Neural progenitor cell (in vitro differentiated cells): ENCODE data around the gene CCDC138.

Experiments used
- CTCF ChIP-seq: fragments of 200-600 bp; sonication (generic); IDR thresholded peaks from 2 replicates; pipeline ENCODE4 v1.5.1; 2017; ENCODE audit warnings: antibody characterized with exemption, mild to moderate bottlenecking
- EZH2 ChIP-seq: fragments of 200-600 bp; sonication (generic); IDR thresholded peaks from 2 replicates; pipeline ENCODE4 v1.6.1; 2017; ENCODE audit warnings: antibody characterized with exemption, mild to moderate bottlenecking, moderate library complexity
- EZH2phosphoT487 ChIP-seq: fragments of 200-600 bp; sonication (generic); IDR thresholded peaks from 2 replicates; pipeline ENCODE4 v1.6.1; 2017; ENCODE audit warnings: antibody characterized with exemption

- TF ChIP-seq CTCF (no peak), EZH2 (no peak), EZH2phosphoT487 (no peak)
Observed at GRCh38 chr2:108905906-108906305, 119.3 kb downstream of the CCDC138 start.
